NCI-H2196 treated with DMSO at 0.1 percent for 48 hours (cell line): ENCODE results near the gene HS2ST1.
"Not testable (repeated sequence)": the region's sequence is repeated elsewhere in the genome, so short reads cannot be mapped to it uniquely, and the experiment has no call there.

ENCODE experiments used
- DNase-seq: peaks from one replicate; lab custom pipeline; 2025; ENCODE audit not compliant: unreplicated experiment; lab: John Stamatoyannopoulos, UW

Gene HS2ST1

GRCh38 chr1:86965012-86965826, 50.8 kb downstream of the HS2ST1 start:
- peak; percentile 10 for DNase-seq

- no peak for DNase-seq
Observed at GRCh38 chr1:86965827-86966182, 51.4 kb downstream of the HS2ST1 start.

GRCh38 chr1:86970938-86971337, 56.5 kb downstream of the HS2ST1 start:
- no peak for DNase-seq

GRCh38 chr1:86971778-86972177, 57.3 kb downstream of the HS2ST1 start:
- DNase-seq: no peak

GRCh38 chr1:86972262-86972661, 57.8 kb downstream of the HS2ST1 start:
- DNase-seq: peak; percentile 8

- DNase-seq: no peak
Observed at GRCh38 chr1:86975993-86976550, 61.6 kb downstream of the HS2ST1 start.

GRCh38 chr1:86976664-86977063, 62.2 kb downstream of the HS2ST1 start:
- DNase-seq: no peak

- DNase-seq: no peak
Observed at GRCh38 chr1:86981482-86982213, 67.2 kb downstream of the HS2ST1 start.

GRCh38 chr1:86983677-86984076, 69.2 kb downstream of the HS2ST1 start:
- DNase-seq: not testable (repeated sequence)

GRCh38 chr1:86987446-86987845, 73.0 kb downstream of the HS2ST1 start:
- DNase-seq: no peak

GRCh38 chr1:86988835-86989234, 74.4 kb downstream of the HS2ST1 start:
- DNase-seq: no peak

- DNase-seq: not testable (repeated sequence)
Observed at GRCh38 chr1:86989690-86990089, 75.3 kb downstream of the HS2ST1 start.

- no peak for DNase-seq
Observed at GRCh38 chr1:86990826-86991225, 76.4 kb downstream of the HS2ST1 start.

GRCh38 chr1:86991549-86992186, 77.2 kb downstream of the HS2ST1 start:
- no peak for DNase-seq

GRCh38 chr1:86992861-86993260, 78.4 kb downstream of the HS2ST1 start:
- no peak for DNase-seq

GRCh38 chr1:86993269-86993985, 79.0 kb downstream of the HS2ST1 start:
- no peak for DNase-seq

GRCh38 chr1:86994061-86994460, 79.6 kb downstream of the HS2ST1 start:
- DNase-seq: no peak

- DNase-seq: no peak
Observed at GRCh38 chr1:86997538-86997937, 83.1 kb downstream of the HS2ST1 start.

- no peak for DNase-seq
Observed at GRCh38 chr1:86998280-86998679, 83.8 kb downstream of the HS2ST1 start.

GRCh38 chr1:86998727-86999126, 84.3 kb downstream of the HS2ST1 start:
- no peak for DNase-seq

- DNase-seq: no peak
Observed at GRCh38 chr1:87000460-87000859, 86.0 kb downstream of the HS2ST1 start.
